Measurements from ENCODE around the gene NDUFAF7.
"Not testable (repeated sequence)": the region's sequence is repeated elsewhere in the genome, so short reads cannot be mapped to it uniquely, and the experiment has no call there.

Gene NDUFAF7

DNA sequence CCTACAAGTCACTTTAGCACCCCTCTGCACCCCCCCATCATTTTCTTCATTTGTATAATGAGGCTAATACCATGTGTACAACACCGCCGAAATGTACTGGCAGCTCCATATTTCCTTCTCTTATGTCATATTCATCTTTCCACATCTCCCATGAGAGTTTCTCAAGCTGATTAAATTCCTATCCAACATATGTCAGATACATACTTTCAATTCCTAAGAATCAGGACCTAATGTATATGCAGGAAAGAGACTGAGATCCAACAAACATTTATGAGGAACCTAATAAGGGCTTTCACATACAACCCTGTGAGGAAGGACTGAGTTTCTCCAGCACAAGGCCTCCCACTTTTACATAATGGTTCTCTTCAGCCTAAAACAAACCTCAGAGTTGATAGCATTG lies 51.3 kb downstream of the NDUFAF7 start:
- no peak for DNase-seq (ENCODE audit: low read depth in 1 of 2, low spot score in 1 of 2)

DNA sequence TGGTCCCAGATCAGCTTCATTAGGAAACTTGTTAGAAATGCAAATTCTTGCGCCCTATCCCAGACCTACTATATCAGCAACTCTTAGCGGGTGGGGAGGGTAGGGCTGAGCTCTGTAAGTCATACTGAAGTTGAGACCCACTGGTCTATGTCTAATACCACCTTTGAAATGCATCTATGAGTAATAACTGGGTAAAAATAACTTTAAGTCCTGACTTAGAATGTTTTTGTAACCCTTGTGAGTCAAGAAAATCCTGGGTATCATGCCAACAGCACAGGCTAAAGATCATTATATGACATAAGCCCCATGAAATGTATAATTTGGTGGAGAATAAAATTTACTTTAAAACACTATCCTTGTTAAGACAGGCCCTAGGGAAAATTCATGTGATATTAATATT lies 51.7 kb downstream of the NDUFAF7 start:
- DNase-seq (ENCODE audit: low read depth in 1 of 2, low spot score in 1 of 2), result no peak

DNA sequence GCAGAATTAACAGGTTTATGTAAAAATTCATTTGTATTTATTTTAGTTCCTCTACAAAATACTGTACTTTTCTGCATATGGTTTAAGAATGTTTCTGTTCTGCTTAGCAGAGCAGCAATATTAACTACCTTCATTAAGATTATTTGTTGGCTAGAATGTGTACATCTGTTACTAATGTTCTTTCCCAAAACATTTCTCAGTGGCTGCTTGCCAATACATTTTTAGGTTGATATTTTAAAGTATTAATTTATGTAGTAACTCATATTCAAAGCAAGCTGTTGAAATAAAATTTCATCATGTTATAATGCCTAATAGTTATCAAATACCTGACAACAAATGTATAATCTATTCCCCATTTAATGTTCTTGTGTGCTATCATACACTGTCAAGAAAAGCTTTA lies 52.9 kb downstream of the NDUFAF7 start:
- DNase-seq (ENCODE audit: low read depth in 1 of 2, low spot score in 1 of 2), result no peak

DNA sequence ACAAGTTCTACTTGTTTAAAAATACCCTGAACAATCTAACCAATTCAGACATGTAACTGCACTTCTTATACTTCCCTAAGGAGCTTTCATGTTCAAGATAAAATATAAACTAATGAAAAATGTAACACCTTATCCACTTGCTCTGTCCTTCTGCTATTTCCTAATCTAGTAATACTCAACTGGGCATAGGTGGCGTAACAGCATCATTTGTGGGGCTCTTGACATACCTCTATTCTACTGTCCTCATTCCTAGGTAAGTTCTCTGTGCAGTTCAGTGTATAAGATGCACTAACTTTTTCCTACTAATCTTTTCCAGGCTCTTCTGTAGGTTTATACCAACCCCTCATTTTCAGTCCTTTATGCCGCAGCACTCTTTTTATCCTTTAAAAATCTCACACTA lies 56.5 kb downstream of the NDUFAF7 start:
- DNase-seq (ENCODE audit: low read depth in 1 of 2, low spot score in 1 of 2), result no peak

DNA sequence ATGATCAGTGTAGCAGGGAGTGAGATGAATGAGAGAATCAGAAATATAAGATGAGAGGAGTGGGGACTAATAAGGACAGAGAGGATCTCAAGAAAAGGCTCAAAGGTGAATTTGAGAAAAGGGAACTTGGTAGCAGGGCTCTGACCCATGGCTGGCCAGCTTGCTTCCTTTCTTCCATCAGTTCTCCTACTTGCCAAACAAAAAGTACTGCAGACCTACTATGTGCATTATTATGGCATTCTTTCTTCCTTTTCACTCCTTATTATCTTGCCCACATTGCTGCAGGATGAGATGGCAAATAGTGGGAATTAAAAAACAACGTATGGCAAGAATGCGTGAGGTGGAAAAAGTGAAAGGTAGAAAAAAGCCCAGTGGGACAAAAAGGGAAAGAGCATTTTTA lies 60.2 kb downstream of the NDUFAF7 start:
- DNase-seq (ENCODE audit: low read depth in 1 of 2, low spot score in 1 of 2), result no peak

DNA sequence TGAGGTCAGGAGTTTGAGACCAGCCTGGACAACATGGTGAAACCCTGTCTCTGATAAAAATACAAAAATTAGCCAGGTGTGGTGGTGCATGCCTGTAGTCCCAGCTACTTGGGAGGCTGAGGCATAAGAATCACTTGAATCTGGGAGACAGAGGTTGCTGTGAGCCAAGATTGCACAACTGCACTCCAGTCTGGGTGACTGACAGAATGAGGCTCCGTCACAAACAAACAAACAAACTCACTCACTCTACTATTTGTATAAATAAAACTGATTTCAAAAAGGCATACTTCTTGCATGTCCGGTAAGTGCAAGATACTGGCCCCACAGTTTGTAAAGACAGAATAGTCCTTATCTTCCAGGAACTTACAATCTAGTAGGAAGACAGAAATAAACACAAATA lies 63.4 kb downstream of the NDUFAF7 start:
- not testable (repeated sequence) for DNase-seq (ENCODE audit: low read depth in 1 of 2, low spot score in 1 of 2)

DNA sequence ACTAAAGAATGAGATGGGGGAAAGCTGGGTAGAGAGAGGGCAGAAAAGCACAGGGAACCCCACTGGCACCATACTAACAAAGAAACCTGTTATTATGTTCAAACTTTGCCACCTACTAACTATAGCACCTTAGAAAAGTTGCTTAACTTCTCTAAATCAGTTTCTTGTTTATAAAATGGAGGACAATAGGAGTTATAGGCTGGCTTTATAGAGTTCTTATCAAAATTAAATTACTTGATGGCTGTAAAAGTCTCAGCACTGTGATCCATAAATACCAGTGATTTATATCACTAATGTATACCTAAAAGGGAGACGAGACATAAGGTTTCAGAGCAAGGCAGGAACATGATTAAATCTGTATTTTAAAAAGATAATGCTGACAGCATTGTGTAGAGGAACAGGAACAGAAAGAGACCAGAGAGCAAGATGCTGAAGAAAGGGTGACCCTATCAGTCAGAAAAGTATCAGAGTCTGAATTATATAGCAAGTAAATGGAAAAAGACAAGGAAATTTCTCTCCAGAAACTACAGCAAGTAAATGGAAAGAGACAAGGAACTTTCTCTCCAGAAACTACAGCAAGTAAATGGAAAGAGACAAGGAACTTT lies 64.1 kb downstream of the NDUFAF7 start:
- DNase-seq (ENCODE audit: low read depth in 1 of 2, low spot score in 1 of 2), result no peak

DNA sequence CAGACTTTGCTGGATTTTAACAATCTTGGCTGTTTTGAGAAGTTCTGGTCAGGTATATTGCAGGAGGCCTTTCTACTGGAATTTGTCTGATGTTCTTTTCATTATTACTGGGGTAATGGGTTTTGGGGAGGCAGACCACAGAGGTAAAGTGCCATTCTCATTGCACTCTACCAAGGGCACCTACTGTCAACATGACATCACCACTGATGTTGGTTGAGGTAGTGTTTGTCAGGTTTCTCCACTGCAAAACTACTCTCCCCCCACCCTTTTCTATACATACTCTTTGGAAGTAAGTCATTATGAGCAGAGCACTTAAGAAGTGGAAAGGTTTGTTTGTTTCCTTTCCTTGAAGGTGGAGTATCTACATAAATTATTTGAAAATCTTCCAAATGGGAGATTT lies 66.2 kb downstream of the NDUFAF7 start:
- DNase-seq (ENCODE audit: low read depth in 1 of 2, low spot score in 1 of 2), result no peak

All from activated T-helper 1 cell treated with anti-CD3 and anti-CD28 coated beads, Interleukin-2, amount 50 U/mL, for 16 hours (primary cell).